ENCODE measurements around the gene PDLIM1.

GRCh38 chr10:95214793-95215192 lies 76.0 kb downstream of the PDLIM1 start:
- TF ChIP-seq EZH2 (IDR thresholded peaks at IDR 0.05; ENCODE audit: low read length) (no peak), CTCF (optimal IDR thresholded peaks at IDR 0.05 in 1 of 3, IDR thresholded peaks at IDR 0.05 in 1 of 3, conservative IDR thresholded peaks at IDR 0.05 in 1 of 3; ENCODE audit: extremely low read depth in 1 of 3, insufficient read depth in 2 of 3, low read length in 3 of 3) (no peak)

Measured in keratinocyte (primary cell).